Panc1 (cell line): ENCODE results near the gene GRK6.

Experiments
- CTCF ChIP-seq: fragments of 450-650 bp; IDR thresholded peaks from 2 replicates; pipeline ENCODE4 v1.5.1; 2017; ENCODE audit warnings: mild to moderate bottlenecking
- TCF7L2 ChIP-seq: IDR thresholded peaks from 2 replicates; pipeline ENCODE4 v1.6.1; 2011; ENCODE audit warnings: mild to moderate bottlenecking, low read depth, low read length, inconsistent platforms

GRCh38 chr5:177455661-177456590 lies 29.4 kb downstream of the GRK6 start:
- TF ChIP-seq CTCF (peak; percentile 95), TCF7L2 (no peak)
